ENCODE data around the gene CLDN19.

The CLDN19 gene

GRCh38 chr1:42690477-42691156 lies 49.4 kb downstream of the CLDN19 start:
- peak; percentile 13 for TF ChIP-seq CTCF (IDR thresholded peaks at IDR 0.05; ENCODE audit: low read depth, low read length, poor library complexity, severe bottlenecking)
- no peak for TF ChIP-seq EZH2phosphoT487 (IDR thresholded peaks at IDR 0.05; ENCODE audit: borderline replicate concordance, low read length)
- Histone ChIP-seq H3K4me3 (ENCODE audit: low read length) (no peak overlapping the region), H3F3A (ENCODE audit: control insufficient read depth, insufficient read depth) (peaks cover 19% of the 10 kb centered on the region), H4K20me1 (ENCODE audit: control insufficient read depth, insufficient read depth, low read depth, low read length) (peaks cover 82% of the 10 kb centered on the region), H3K9me3 (ENCODE audit: control insufficient read depth, insufficient read depth, low read length) (no peaks in the 10 kb centered on the region), H3K4me2 (ENCODE audit: low read length) (0 out of 2 replicates have a peak overlapping the region, but pooled peaks have one; percentile 14), H3K9me2 (replicated peaks; ENCODE audit: control insufficient read depth, low read length) (no peaks in the 10 kb centered on the region), H3K4me1 (ENCODE audit: control insufficient read depth, low read length) (peaks cover 45% of the 10 kb centered on the region), H3K27ac (ENCODE audit: low read depth, low read length) (no peak overlapping the region), H3K36me3 (ENCODE audit: control insufficient read depth, low read length) (peaks cover 100% of the 10 kb centered on the region), H3K79me2 (ENCODE audit: control insufficient read depth, low read length) (peaks cover 100% of the 10 kb centered on the region), H3K27me3 (ENCODE audit: control insufficient read depth, low read length) (no peaks in the 10 kb centered on the region)

GRCh38 chr1:42689912-42690311 lies 50.1 kb downstream of the CLDN19 start:
- no peak overlapping the region for H3K27ac ChIP-seq (ENCODE audit: low read depth, low read length)
- H3K36me3 ChIP-seq (ENCODE audit: control insufficient read depth, low read length) = peaks cover 100% of the 10 kb centered on the region
- peaks cover 100% of the 10 kb centered on the region for H3K79me2 ChIP-seq (ENCODE audit: control insufficient read depth, low read length)
- peaks cover 18% of the 10 kb centered on the region for H3F3A ChIP-seq (ENCODE audit: control insufficient read depth, insufficient read depth)
- H4K20me1 ChIP-seq (ENCODE audit: control insufficient read depth, insufficient read depth, low read depth, low read length) = peaks cover 87% of the 10 kb centered on the region
- H3K4me2 ChIP-seq (ENCODE audit: low read length) = peak overlapping the region; percentile 38
- H3K9me2 ChIP-seq (replicated peaks; ENCODE audit: control insufficient read depth, low read length) = no peaks in the 10 kb centered on the region
- H3K27me3 ChIP-seq (ENCODE audit: control insufficient read depth, low read length) = no peaks in the 10 kb centered on the region
- TF ChIP-seq EZH2phosphoT487 (IDR thresholded peaks at IDR 0.05; ENCODE audit: borderline replicate concordance, low read length) (no peak), CTCF (IDR thresholded peaks at IDR 0.05; ENCODE audit: low read depth, low read length, poor library complexity, severe bottlenecking) (no peak)
- no peak overlapping the region for H3K4me3 ChIP-seq (ENCODE audit: low read length)
- H3K4me1 ChIP-seq (ENCODE audit: control insufficient read depth, low read length) = peaks cover 52% of the 10 kb centered on the region
- H3K9me3 ChIP-seq (ENCODE audit: control insufficient read depth, insufficient read depth, low read length) = no peaks in the 10 kb centered on the region

- Histone ChIP-seq H3K4me3 (ENCODE audit: low read length) (peak overlapping the region; percentile 77), H3F3A (ENCODE audit: control insufficient read depth, insufficient read depth) (peaks cover 9% of the 10 kb centered on the region; the same call in 1 of the 2 replicates), H3K27me3 (ENCODE audit: control insufficient read depth, low read length) (no peaks in the 10 kb centered on the region), H3K27ac (ENCODE audit: low read depth, low read length) (no peak overlapping the region), H3K79me2 (ENCODE audit: control insufficient read depth, low read length) (peaks cover 95% of the 10 kb centered on the region), H3K4me1 (ENCODE audit: control insufficient read depth, low read length) (peaks cover 63% of the 10 kb centered on the region), H3K4me2 (ENCODE audit: low read length) (peak overlapping the region; percentile 91), H3K9me2 (replicated peaks; ENCODE audit: control insufficient read depth, low read length) (no peaks in the 10 kb centered on the region), H4K20me1 (ENCODE audit: control insufficient read depth, insufficient read depth, low read depth, low read length) (peaks cover 75% of the 10 kb centered on the region), H3K36me3 (ENCODE audit: control insufficient read depth, low read length) (peaks cover 85% of the 10 kb centered on the region), H3K9me3 (ENCODE audit: control insufficient read depth, insufficient read depth, low read length) (no peaks in the 10 kb centered on the region)
- TF ChIP-seq EZH2phosphoT487 (IDR thresholded peaks at IDR 0.05; ENCODE audit: borderline replicate concordance, low read length) = no peak
- no peak for TF ChIP-seq CTCF (IDR thresholded peaks at IDR 0.05; ENCODE audit: low read depth, low read length, poor library complexity, severe bottlenecking)
These were observed 53.6 kb downstream of the CLDN19 start for GRCh38 chr1:42686418-42686817.

All from DOHH2 (cell line).